LHCN-M2 (cell line): ENCODE results near the gene BSDC1. TPM values are rescaled to one million over a fixed set of nuclear protein-coding genes. Genes with fewer than 3 reads are reported as not detected.
"Not testable (repeated sequence)": the region's sequence is repeated elsewhere in the genome, so short reads cannot be mapped to it uniquely, and the experiment has no call there.

Experiments used
- DNase-seq: peaks from one replicate; pipeline ENCODE4 v3.0.0-alpha.2; 2012; ENCODE audit warnings: low read depth
- total RNA-seq: library from RNA; depleted of rRNA; stranded (reverse); fragments of >200 nt; gene quantifications from 2 replicates; pipeline ENCODE4 v1.2.3, GENCODE V29; 2014

BSDC1 gene
- total RNA-seq, 1 experiment from 2014 or later, result 58.0 TPM

DNA sequence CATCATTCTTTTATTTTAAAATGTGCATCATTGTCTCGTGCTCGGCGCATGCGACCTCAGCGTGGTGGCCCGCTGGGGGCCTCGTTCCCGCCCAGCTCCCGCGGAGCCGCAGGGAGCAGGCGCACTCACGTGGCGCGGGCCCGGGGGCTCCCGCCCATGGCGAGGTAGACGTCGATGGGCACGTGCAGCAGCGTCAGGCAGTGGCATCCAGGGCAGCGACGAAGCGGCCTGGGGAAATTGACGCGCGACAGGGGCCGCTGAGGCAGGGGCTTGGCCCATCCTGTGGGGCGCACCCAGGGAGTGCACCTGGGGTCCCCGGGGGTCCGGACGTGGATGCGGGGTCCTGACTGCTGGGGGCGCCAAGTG is 33.0 kb downstream of the BSDC1 start:
- no peak for DNase-seq

DNA sequence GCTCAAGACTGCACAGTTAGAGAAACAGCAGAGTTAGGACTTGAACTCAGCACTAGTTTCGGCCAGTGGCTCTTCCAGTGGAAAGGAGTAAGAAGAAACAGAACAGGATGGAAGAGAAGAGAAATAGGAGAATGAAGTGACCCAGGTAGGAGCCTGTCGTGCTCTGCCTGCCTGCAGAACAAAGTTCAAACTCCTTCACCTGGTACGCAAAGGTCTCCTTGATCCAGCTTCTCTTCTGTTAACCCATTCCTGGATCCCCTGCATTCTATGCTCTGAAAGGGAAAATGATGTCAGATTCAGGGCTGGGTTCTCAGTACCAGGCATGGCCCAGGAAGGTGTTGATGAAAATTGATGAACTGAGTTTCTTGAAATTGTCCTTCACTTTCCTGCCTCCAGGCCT is 35.8 kb downstream of the BSDC1 start:
- DNase-seq, result no peak

DNA sequence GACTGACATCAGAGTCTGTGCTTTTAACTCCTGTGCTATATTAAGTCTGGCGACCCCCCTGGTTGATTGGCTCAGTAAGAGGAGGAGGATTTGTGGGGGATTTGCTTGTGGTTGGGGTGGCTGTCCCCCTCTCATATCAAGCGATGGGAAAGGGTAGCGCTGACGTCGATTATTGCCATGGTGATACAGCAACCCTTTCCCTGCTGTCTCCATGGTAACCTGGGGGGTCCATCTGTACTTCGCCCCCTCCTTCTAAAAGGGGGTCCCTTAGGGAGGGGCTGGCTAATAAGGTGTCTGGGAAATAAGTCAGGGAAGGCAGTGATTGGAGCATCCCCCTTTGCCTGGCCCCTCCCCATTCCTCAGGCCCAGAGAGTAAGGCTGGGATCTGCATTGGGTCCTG is 36.6 kb downstream of the BSDC1 start:
- DNase-seq, result no peak

DNA sequence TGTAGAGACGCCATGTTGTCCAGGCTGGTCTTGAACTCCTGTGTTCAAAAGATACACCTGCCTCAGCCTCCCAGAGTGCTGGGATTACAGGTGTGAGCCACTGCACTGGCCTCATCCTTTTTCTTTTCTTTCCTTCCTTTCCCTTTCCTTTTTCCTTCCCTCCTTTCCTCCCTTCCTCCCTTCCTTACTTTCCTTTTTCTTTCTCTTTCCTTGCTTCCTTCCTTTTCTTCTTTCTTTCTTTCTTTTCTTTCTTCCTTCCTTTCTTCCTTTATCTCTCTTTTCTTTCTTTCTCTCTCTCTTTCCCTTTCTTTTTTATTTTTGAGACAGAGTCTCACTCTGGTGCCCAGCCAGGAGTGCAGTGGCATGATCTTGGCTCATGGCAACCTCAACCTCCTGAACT is 37.8 kb downstream of the BSDC1 start:
- DNase-seq, result no peak

DNA sequence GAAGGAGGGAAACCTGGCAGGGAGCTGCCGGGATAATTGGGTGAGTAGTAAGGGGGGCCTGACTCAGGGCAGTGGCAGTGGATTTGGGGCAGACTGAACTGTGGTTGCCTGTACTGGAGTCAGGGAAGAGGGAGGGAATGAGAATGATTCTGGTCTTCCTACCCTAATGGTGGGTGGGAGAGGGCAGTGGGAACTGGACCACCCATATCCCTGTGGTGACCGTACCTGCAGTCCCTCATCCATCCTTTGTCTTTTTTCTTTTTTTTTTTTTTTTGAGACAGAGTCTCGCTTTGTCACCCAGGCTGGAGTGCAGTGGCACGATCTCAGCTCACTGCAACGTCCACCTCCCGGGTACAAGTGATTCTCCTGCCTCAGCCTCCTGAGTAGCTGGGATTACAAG is 38.5 kb downstream of the BSDC1 start:
- DNase-seq, result not testable (repeated sequence)

DNA sequence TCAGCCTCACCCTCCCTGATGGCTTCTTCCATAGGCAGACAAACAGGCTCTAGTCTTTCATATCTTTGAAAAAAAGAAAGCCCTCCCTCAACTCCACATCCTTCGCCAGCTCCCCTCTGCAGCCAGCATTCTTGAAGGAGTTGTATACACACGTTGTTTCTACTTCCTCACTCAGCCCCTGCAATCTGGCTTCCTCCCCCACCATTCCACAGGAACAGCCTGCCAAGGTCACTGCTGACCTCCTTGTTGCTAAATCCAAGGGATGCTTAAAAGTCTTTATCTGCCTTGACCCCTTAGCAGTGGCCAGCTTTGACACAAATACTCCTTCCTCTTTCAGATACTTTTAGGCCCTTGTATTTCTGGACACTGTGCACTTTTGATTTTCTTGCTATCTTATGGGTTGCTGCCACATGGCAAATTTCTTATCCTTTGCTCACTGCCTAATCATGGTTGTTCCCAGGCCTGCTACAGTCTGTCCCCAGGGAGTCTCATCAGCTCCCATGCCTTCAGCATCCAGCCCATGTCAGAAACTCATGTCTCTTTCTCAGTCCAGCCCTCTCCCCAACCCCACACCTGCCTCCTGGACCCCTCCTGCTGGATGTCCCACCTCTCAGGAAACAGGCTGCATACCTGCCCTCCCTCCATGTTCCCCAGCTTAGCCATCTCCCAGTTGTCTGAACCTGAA is 40.2 kb downstream of the BSDC1 start:
- DNase-seq, result peak; percentile 32

DNA sequence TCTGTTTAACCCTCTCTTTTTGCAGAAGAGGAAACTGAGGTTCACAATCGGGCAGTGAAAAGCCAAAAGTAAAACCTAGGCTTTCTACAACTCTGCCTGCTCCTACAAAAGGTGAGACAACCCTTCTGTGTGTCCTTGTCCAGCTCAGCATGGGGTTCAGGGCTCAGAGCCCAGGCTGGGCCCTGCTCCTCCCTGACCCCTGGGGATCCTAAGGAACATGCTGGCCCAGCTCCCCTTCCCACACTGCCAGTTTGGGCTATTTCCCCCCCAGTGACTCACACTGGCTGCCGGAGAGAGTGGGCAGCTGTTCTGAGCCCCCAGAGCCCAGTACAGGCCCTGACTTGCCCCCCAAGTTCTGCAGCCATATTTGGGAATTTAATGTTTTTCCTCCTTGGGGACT is 40.8 kb downstream of the BSDC1 start:
- DNase-seq, result peak; percentile 54

DNA sequence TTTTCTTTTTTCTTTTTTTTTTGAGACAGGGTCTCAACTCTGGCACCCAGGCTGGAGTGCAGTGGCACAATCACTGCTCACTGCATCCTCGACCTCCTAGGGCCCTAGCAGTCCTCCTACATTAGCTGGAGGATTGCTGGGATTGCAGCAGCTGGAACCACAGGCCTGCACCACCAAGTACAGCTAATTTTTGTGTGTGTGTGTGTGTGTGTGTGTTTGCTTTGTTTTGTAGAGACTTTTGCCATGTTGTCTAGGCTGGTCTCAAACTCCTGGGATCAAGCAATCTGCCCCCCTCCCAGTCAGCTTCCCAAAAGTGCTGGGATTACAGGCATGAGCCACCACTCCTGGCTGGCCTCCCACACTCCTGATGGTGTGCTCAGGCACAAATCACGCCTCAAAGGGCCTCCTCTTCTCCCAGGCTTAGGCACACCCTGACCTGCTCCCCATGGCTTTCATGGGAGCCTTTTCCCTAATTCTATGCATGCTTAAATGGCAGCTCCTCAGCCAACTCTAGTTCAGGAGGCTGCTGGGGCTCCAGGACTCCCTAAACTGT is 41.3 kb downstream of the BSDC1 start:
- DNase-seq, result peak; percentile 55

DNA sequence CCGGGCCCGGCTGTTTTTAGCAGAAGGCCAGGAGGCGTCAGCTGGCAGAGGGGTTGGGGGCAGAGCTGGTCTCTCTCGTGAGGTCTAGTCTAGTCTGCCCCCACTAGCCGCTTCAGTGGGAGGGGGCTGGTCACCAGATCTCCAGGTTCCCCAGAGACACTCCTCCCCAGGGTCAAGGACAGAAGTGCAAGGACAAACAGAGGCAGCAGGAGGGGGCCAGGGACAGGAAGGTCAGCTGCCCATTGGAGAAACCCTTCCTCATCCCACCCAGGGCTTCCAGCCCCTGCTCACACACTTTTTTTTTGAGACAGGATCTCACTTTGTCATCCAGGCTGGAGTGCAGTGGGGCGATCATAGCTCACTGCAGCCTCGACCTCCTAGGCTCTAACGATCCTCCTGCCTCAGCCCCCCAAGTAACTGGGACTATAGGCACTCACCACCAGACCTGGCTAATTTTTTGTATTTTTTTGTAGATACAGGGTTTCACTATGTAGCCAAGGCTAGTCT is 41.9 kb downstream of the BSDC1 start:
- no peak for DNase-seq

DNA sequence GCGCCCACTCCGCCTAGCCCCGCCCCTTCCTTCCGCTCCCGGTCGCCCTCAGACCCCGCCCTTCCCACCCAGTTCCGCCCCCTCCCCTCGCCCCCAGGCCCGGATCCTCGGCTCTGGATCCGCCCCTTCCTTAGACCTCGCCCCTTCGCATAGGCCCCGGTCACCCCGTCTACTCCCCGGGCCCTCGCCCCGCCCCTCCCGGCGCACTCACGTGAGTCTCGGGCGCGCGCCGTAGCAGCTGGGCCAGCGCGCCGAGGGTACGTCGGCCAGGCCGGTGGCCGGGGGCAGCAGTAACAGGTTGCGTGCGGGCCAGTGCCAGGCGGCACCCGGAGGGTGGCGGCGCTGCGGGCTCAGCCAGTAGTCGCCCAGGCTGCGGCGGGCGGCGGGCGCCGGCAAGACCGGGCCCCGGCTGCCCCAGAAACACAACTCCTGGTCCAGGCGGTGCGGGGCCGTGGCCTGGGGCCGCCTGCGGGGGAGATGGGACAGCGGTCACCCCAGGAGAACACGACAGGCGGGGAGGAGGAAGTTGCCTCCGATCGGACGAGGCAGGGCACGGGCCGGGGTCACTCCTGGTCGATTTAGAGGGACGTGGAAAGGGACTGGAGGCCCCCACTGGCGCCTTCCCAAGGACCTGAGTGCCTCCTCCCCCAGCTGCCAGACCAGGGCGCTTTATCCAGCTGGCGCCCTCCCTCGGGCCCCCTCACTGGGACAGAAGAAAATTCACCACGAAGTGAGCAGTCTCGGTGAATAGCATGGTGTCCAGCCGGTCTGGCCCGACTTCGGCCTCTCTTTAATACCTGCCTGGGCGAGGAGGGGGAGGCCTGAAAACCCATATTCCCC is 42.6 kb downstream of the BSDC1 start:
- DNase-seq, result peak; percentile 93

DNA sequence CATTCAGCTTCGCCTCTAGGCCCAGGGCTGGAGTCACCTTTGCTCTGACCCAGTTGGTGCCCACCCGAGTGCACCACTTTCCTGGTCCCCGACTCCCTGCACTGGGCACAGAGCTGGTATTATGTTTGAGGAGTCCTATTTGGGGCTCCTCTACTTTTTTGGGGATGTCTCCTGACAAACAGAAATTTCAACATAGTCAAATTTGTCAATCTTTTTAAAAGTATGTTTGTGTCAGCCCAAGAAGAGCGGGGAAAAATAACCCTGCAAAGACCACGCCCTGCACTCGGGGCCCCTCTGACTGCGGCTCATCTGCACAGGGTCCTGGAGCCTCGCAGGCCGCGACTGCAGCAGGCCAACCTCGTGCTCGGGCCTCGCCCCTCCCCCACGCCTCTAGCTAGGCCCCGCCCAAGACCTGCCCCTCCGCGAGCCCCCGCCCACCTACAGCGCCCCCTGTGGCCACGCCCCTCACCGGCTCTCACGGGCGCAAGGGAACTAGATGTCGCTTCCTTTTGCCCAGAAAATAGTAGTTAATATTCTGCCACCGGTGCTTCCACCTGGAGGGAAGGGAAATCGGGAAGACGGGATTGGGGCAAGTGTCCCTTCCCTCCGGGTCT is 43.3 kb downstream of the BSDC1 start:
- DNase-seq, result no peak

DNA sequence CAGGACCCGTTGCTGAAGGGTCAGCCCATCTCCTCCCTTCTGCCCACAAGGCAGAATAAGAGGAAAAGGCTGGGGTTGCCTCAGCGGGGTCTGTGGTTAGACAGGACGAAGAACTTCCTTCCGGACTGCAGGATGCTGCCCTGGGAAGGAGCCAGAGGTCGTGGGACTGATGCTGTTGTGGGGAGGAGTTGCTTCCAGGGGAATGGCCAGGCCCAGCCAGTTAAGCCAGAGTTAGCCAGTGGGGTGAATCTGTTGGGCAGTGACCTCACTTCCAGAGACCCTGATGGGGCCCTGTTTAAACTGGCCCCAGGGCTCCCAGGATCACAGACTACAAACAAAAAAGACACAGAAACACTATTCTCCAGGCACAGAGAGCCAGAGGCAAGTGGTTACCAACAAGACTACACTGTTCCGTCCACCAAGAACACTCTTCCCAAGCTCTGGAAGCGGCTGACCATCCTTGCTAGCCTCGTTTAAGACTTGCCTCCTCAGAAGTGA is 45.0 kb downstream of the BSDC1 start:
- peak; percentile 27 for DNase-seq

DNA sequence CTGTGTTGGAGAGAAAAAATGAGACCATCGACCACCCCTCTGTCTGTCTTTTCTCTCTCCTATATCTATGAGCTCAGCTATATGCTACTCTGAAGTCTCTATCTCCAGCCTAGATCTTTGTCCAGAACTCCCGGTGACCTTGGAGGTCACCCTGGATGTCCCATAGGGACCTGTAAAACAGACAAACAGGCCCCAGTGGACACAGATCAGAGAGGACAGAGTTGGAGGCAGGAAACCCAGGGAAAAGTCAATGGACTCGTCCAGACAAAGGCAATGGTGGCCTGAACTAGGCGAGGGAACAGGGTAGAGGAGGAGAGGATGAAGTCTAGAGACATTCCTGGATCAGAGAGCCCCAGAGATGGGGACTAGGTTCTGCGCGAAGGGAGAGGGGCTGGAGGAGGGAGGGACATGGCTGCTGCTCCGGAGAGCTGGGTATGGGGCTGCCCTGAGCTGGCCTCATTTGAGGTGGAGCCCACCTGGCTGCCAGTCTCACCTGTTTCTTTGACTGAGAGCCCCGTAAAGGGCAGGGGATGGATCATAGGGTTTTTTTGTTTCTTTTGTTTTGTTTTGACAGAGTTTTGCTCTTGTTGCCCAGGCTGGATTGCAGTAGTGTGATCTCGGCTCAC is 47.6 kb downstream of the BSDC1 start:
- no peak for DNase-seq

DNA sequence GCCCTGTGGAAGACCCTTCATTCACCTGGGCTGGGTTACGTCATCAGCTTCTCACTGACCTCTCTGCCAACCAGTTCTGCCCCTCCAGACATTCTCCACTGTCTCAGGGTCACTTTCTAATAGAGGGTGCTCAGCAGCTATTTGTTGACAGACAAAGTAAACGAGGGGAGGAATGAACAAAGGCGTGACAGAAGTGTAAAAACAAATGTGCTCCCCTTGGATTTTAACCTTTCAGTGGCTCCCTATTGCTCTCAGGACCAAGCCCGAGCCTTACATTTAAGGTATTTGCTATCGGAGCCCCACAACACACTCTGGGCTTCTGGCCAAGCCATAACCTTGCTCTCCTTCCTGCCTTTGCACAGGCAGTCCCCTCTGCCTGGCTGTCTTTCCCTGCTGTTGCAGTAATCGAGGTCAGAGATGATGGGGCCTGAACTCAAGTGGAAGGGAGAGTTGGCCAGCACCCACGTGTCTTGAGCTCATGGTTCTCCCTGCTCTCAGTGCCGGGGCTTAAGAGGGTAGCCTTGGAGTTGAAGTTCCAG is 48.9 kb downstream of the BSDC1 start:
- DNase-seq, result no peak

DNA sequence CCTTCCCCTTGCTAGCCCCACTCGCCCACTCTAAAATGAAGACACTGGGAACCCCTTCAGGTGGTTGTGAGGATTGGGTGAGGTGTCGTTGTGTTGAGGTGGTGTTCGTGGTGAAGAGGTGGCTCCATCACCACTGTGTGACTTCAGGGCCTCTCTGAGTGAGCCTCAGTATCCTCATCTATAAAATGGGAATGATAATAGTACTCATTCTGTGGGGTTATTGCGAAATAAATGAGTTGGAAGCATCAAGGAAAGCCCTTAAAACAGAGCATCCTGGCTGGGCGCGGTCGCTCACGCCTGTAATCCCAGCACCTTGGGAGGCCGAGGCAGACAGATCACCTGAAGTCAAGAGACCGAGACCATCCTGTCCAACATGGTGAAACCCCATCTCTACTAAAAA is 51.5 kb downstream of the BSDC1 start:
- no peak for DNase-seq

DNA sequence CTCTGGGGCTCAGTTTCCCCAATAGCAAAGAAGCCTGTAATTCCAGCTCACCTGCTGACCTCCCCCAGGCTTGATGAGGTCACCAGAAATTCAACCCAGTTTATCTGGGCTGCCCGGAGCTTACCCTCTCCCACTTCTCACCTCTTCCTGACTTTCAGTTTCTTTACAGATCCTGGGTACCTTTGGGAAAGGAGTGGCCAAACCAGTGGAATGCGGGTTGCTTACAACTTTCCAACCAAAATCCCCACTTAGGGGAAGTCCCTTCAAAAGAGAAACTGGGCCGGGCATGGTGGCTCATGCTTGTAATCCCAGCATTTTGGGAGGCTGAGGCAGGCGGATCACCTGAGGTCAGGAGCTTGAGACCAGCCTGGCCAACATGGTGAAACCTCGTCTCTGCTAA is 52.3 kb downstream of the BSDC1 start:
- DNase-seq, result no peak

DNA sequence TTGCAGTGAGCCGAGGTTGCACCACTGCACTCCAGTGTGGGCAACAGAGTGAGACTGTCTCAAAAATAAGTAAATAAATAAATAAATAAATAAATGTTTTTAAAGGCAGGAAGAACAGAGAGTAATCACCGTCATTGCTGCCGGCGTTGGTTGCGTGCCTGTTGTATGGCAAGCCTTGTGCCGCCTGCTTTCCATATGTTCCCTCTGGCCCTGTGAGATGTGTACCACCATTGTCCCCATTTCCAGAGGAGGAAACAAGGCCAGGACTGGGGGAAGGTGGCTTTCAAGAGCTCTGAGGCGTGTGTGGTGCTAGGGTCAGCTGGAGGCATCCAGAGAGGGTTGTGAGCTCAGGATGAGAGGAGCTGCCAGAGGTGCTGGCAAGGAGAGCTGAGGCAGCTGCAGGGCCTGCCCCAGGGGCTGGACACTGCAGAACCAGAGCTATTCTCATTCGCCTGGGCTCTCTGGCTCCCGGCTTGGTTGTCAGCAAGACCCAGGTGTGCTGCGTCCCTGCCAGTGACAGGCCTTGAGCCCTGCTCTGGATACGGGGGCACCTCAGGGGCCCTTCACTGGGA is 53.0 kb downstream of the BSDC1 start:
- no peak for DNase-seq

DNA sequence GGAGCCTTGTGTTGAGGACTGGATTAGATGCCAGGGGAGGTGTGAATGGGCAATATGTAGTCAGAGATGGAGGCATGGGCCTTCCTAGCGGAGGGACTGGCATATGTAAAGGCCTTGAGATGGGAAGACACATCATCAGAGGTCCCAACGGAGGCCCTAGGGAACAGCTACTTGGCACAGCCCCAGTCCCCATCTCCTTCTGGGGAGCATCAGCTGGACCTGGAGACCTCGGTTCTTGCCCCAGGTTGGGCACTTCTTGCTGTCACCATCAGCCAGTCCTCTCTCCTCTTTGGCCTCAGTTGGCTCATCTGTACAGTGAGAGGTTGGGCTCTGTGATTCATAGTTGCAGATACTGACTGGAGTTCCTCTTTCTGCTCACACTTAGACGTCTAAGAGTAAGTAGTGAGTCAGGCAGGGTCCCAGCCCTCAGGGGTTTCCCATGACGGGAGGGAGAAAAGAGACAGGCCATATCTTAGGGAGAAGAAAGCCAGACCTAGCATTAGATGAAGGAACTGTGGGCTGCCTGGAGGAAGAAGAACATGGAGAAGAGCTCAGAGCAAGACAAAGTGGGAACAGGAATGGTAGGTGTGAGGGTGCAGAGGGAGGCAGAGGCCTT is 54.8 kb downstream of the BSDC1 start:
- DNase-seq, result no peak

DNA sequence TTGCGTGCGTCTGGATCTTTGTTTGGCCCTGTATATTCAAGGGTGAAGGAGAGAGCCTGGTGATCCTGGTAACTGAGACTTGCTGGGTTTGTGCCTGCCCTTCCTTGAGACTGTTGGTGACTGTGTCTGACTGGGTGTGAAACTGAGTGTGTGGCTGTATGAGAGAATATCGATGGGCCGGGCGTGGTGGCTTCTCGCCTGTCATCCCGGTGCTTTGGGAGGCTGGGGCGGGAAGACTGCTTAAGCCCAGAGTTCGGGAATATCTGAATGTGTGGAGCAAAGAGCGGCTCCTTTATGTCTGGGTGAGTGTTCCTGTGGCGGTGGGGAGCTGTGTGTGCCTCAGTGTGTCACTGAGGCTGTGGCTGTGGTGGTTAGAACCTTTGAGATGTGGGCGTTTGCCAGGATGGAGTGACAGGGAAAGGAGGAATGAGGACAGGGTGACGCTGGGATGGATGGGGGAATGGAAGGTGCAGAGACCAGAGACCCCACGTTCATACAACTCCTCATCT is 55.5 kb downstream of the BSDC1 start:
- no peak for DNase-seq
